IPS DF 6.9 (cell line): ENCODE data around the gene MAP4.

Source experiments
- DNase-seq: peaks from one replicate; pipeline ENCODE4 v3.0.0-alpha.2; 2013; ENCODE audit warnings: low read depth, low spot score
- H3K27ac ChIP-seq: one replicate; pipeline ENCODE4 v1.5.1; 2013; ENCODE audit warnings: low read length, control low read depth
- H3K27me3 ChIP-seq: 2 replicates; pipeline ENCODE4 v1.6.1; 2013; ENCODE audit warnings: mild to moderate bottlenecking, low read length; ENCODE audit not compliant: control insufficient read depth, insufficient read depth
- H3K36me3 ChIP-seq: 2 replicates; pipeline ENCODE4 v1.6.1; 2013; ENCODE audit warnings: low read length; ENCODE audit not compliant: control insufficient read depth, insufficient read depth
- H3K4me1 ChIP-seq: 2 replicates; pipeline ENCODE4 v1.6.1; 2013; ENCODE audit warnings: low read length; ENCODE audit not compliant: control insufficient read depth, insufficient read depth
- H3K4me3 ChIP-seq: 2 replicates; pipeline ENCODE4 v1.5.1; 2013; ENCODE audit warnings: mild to moderate bottlenecking, low read length
- H3K9me3 ChIP-seq: 2 replicates; pipeline ENCODE4 v1.6.1; 2013; ENCODE audit warnings: low read length, inconsistent platforms; ENCODE audit not compliant: control insufficient read depth, insufficient read depth
- WGBS: extraction: QIAGEN DNeasy Blood & Tissue Kit; methylation state at CpG from one replicate; pipeline ENCODE4 v1.1.7; 2013; ENCODE audit warnings: mixed read lengths, missing lambda C conversion rate; ENCODE audit not compliant: insufficient read length, insufficient coverage; 5-methylcytosine and 5-hydroxymethylcytosine counted together

The MAP4 gene

DNA sequence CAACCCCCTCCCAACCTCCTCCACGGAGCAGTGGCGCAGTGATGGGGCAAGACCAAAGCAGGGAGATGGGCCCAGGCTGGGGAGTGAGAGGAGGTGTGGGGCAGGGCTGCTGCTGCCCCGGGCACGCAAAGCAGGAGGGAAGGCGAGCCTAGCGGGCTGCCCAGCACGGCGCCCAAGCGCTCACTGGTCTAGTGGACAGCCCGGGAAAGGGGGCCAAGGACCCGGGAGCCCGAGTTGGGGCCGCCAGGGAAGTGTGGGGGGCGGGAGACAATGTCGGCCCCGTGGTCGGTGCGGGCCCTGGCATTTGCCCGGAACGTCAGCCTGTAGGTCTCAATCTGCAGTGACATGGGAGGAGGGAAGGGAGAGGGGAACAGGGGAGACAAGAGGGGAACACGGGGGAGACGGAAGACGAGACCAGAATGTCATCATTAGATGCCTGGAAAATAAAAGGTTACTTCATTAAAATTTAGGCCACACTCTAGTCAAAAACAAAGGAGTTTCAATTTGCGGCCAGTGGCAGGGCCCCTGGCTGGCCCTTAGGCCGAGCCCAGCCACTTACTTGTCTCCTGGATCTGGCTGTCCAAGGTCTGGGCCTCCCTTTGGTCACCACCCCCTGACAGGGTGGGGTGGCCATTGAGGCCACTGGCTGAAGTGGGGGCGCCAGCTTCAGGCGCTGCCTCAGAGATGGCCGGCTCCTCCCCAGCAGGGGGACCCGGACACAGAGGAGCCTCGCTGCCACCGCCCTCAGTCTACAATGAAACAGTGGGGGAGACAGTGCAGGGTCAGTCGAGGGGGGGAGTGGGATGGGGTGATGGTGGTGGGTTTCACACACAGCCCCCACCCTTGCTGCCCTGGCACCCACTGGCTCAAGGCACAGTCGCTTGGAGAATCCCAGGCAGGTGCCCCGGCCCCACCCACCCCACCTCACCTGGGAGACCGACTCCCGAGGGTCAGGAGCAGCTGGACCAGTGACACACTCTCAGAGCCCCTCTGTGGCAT, 163.3 kb downstream of the MAP4 start:
- Histone ChIP-seq H3K27me3 (no peaks in the 10 kb centered on the region), H3K4me3 (no peak overlapping the region), H3K27ac (no peak overlapping the region), H3K4me1 (peaks cover 2% of the 10 kb centered on the region; the same call in 1 of the 2 replicates), H3K9me3 (no peaks in the 10 kb centered on the region), H3K36me3 (peaks cover 48% of the 10 kb centered on the region)
- no CpG with 5 or more reads among the region's 36 CpGs for WGBS
- DNase-seq = no peak

DNA sequence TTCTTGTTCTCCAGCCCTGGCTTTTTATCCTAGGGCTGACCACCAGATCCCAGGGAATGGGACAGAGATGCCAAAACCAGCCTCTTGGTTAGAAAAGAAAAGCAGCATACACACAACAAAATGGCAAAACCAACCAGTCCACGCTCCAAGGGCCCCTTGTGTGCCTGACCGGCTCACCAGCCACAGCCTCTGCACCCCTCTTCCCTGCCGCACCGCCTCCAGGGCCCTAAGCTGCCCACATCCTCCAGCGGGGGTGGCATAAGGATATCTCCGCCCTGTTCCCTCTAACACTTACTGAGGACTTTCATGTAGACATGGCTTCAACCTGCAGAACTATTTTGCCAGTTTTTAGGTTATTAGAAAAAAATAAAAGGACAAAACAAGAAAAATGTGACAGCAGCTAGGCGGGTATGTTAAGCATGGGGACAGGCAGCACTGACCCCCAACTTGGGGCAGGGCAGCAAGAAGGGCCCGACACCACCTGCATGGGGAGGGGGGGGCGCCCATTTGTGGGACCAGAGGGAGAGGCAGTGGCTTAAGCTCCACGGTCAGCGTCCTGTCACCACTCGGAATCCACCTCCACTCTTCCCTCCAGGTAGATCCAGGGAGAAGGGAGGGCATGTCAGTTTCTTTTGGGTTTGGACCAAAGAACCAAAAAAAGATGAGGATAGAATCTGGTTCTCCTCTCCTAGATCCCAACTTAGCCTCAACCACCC, 164.2 kb downstream of the MAP4 start:
- H3K36me3 ChIP-seq = peaks cover 57% of the 10 kb centered on the region
- no peak overlapping the region for H3K27ac ChIP-seq
- no peak overlapping the region for H3K4me3 ChIP-seq
- WGBS = no CpG with 5 or more reads among the region's 12 CpGs
- peaks cover 2% of the 10 kb centered on the region; the same call in 1 of the 2 replicates for H3K4me1 ChIP-seq
- DNase-seq = no peak
- no peaks in the 10 kb centered on the region for H3K9me3 ChIP-seq
- H3K27me3 ChIP-seq = no peaks in the 10 kb centered on the region

DNA sequence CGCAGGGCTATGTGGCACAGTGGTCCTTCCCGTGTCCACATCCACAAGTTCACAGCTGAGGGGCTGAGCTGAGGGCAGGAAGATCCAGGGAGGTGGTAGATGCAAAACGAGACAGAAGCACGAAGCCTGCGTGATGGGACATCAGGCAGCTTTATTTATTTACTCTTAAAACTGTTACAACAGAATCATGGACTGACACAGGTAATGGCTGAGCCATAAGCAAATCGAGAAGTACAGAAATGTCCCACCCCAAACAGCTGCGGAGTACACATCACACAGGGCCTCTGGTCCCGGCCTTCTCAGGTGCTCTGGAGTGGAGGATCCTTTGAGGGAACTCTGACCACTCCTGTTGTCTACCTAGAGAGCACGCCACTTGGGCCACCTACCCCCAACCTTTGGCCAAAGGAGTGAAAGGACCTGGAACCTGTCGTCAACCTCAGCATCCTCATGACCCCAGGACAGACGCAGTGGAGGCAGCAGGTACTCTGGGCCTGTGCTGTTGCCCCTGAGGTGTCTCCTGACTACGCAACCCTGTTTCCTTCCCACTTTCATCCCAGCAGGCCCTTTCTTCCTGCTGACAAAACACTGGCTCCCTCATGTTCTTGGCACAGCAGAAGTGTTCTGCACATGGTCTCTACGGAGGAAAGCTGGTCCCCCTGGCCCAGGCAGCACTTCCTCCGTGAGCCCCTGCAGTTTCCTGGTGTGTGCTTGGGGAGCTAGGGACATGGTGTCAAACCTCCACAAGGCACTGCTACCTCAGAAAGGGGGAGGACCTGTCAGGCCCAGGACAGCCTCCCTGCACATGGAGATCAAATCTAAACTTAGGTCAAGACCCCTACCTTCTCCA, 165.4 kb downstream of the MAP4 start:
- Histone ChIP-seq H3K36me3 (peaks cover 64% of the 10 kb centered on the region), H3K27ac (no peak overlapping the region), H3K9me3 (no peaks in the 10 kb centered on the region), H3K4me3 (no peak overlapping the region), H3K4me1 (peaks cover 2% of the 10 kb centered on the region; the same call in 1 of the 2 replicates), H3K27me3 (no peaks in the 10 kb centered on the region)
- no CpG with 5 or more reads among the region's 14 CpGs for WGBS
- DNase-seq = no peak

DNA sequence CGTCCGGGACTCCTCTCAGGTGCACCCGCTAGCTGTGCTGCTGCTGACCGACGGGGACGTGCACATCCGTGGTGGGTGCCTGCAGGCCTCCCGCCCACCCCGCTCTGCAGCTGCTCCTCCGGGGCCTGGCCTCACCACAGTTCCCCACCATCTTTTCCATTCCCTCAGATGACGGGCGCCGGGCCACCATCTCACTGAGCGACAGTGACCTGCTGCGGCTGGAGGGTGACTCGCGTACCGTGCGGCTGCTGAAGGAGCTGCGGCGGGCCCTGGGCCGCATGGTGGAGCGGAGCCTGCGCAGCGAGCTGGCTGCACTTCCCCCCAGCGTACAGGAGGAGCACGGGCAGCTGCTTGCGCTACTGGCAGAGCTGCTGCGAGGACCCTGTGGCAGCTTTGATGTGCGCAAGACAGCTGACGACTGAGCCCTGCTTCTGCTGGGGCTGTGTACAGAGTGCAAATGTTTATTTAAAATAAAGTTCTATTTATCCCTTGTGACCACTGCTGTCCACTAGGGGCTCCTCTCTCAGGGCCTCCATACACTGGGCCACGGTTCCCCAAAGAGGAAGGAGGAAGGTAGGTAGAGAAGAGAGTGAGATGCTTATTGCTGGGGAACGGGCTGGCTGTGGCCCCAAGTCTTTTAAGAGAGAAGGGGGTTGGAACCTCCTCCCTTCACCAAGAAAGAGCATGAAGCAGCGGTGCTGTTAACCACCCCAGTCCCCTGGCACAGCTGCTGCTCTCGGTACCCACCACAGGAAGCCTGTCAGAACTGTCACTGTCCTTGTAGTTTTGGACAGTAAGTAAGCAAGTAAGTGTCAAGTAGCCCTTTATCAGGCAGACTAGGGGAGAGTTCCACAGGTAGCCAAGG, 166.3 kb downstream of the MAP4 start:
- Histone ChIP-seq H3K4me3 (no peak overlapping the region), H3K4me1 (peaks cover 2% of the 10 kb centered on the region; the same call in 1 of the 2 replicates), H3K9me3 (no peaks in the 10 kb centered on the region), H3K27ac (no peak overlapping the region), H3K36me3 (peaks cover 61% of the 10 kb centered on the region), H3K27me3 (no peaks in the 10 kb centered on the region)
- DNase-seq = no peak
- no CpG with 5 or more reads among the region's 35 CpGs for WGBS

DNA sequence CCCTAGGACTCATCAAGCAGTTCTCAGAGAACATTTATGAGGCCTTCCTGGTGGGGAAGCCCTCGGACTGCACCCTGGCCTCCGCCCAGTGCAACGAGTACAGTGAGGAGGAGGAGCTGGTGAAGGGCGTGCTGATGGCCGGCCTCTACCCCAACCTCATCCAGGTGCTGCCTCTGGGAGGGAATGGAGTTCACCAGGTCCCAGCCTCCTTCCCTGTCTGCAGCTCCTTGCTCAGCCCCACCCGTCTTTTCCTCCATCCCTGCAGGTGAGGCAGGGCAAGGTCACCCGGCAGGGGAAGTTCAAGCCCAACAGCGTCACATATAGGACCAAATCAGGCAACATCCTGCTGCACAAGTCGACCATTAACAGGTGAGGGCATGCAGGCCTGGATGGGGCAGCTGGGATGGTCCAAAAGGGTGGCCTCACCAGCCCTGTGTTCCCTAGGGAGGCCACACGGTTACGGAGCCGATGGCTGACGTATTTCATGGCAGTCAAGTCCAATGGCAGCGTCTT, 167.0 kb downstream of the MAP4 start:
- DNase-seq = no peak
- WGBS = no CpG with 5 or more reads among the region's 14 CpGs
- H3K36me3 ChIP-seq = peaks cover 62% of the 10 kb centered on the region
- peaks cover 2% of the 10 kb centered on the region; the same call in 1 of the 2 replicates for H3K4me1 ChIP-seq
- no peaks in the 10 kb centered on the region for H3K27me3 ChIP-seq
- no peak overlapping the region for H3K27ac ChIP-seq
- H3K4me3 ChIP-seq = no peak overlapping the region
- H3K9me3 ChIP-seq = no peaks in the 10 kb centered on the region

DNA sequence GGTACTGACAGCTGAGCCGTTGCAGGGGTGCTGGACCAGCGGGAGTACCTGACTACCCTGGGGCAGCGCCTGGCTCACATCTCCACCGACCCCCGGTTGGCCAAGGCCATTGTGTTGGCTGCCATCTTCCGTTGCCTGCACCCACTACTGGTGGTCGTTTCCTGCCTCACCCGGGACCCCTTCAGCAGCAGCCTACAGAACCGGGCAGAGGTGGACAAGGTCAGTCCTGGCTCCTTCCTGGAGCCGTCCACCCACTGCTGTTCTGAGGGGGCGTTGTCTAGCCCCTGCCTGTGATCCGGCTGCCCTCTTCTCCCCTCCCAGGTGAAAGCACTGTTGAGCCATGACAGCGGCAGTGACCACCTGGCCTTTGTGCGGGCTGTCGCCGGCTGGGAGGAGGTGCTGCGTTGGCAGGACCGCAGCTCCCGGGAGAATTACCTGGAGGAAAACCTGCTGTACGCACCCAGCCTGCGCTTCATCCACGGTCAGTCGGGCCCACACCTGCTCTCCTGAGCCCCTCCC, 167.6 kb downstream of the MAP4 start:
- Histone ChIP-seq H3K9me3 (no peaks in the 10 kb centered on the region), H3K4me3 (no peak overlapping the region), H3K36me3 (peaks cover 66% of the 10 kb centered on the region), H3K4me1 (peaks cover 2% of the 10 kb centered on the region; the same call in 1 of the 2 replicates), H3K27me3 (no peaks in the 10 kb centered on the region), H3K27ac (no peak overlapping the region)
- no peak for DNase-seq
- WGBS = no CpG with 5 or more reads among the region's 23 CpGs

DNA sequence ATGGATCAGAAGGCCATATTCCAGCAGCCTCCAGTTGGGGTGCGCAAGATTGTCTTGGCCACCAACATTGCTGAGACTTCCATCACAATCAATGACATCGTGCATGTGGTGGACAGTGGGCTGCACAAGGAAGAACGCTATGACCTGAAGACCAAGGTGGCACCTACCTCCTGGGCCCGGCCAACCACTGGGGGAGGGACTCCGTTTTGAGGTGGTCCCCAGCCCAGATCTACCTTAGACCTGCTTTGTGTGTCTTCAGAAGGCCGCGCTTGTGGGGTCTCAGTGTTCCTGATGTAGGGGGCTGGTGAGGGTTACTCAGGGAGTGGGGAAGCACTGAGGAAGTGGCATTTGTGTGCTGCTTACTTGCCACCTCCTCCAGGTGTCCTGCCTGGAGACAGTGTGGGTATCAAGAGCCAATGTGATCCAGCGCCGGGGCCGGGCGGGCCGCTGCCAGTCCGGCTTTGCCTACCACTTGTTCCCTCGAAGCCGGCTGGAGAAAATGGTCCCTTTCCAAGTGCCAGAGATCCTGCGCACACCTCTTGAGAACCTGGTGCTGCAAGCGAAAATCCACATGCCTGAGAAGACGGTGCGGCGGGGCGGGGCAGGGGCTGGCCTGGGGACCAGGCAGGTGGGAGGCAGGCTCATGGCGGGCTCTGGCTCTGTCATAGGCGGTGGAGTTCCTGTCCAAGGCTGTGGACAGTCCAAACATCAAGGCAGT, 168.3 kb downstream of the MAP4 start:
- DNase-seq = no peak
- H3K27ac ChIP-seq = no peak overlapping the region
- H3K4me3 ChIP-seq = no peak overlapping the region
- H3K4me1 ChIP-seq = peaks cover 2% of the 10 kb centered on the region
- H3K36me3 ChIP-seq = peaks cover 70% of the 10 kb centered on the region
- H3K9me3 ChIP-seq = no peaks in the 10 kb centered on the region
- no peaks in the 10 kb centered on the region for H3K27me3 ChIP-seq
- no CpG with 5 or more reads among the region's 23 CpGs for WGBS

DNA sequence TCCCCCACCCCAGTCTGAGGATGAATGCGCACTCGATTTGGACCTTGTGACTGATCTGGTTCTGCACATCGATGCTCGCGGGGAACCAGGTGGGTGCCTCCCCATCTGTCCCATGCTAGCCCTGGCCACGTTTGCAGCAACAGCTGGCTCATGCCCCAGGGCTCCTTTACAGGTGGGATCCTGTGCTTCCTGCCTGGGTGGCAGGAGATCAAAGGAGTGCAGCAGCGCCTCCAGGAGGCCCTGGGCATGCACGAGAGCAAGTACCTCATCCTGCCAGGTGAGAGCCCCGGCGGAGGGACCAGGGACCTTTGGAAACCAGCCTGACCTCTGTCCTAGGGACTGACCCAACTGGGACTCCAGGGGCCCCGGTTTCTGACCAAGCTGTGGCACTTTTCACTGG, 169.0 kb downstream of the MAP4 start:
- DNase-seq = no peak
- Histone ChIP-seq H3K36me3 (peaks cover 72% of the 10 kb centered on the region), H3K27me3 (no peaks in the 10 kb centered on the region), H3K4me1 (peaks cover 2% of the 10 kb centered on the region), H3K4me3 (no peak overlapping the region), H3K9me3 (no peaks in the 10 kb centered on the region), H3K27ac (no peak overlapping the region)
- WGBS = no CpG with 5 or more reads among the region's 11 CpGs

DNA sequence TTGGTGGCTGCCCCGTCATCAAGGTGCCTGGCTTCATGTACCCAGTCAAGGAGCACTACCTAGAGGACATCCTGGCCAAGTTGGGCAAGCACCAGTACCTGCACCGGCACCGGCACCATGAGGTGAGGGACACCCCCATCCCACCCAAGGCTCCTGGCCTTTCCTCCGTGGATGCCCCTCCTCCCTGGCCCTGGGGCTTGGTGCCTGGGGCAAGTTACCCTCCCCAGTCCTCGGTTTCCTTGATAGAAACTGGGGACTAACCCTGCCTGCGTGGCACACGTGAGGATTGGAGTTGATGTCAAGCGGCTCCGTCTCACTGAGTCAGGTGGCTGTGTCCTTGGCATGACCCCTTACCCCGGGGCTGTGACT, 169.4 kb downstream of the MAP4 start:
- no peak overlapping the region for H3K27ac ChIP-seq
- H3K9me3 ChIP-seq = no peaks in the 10 kb centered on the region
- no peaks in the 10 kb centered on the region for H3K27me3 ChIP-seq
- peaks cover 2% of the 10 kb centered on the region for H3K4me1 ChIP-seq
- no CpG with 5 or more reads among the region's 10 CpGs for whole genome bisulfite sequencing
- H3K4me3 ChIP-seq = no peak overlapping the region
- H3K36me3 ChIP-seq = peaks cover 72% of the 10 kb centered on the region
- no peak for DNase-seq
